CD4-positive, alpha-beta T cell treated with Interleukin-17A for 4 hours (primary cell): ENCODE measurements around the gene MED12L.
"Not testable (repeated sequence)": the region's sequence is repeated elsewhere in the genome, so short reads cannot be mapped to it uniquely, and the experiment has no call there.

Source experiments
- DNase-seq: peaks from one replicate; pipeline ENCODE4 v3.0.0-alpha.2; 2020; ENCODE audit warnings: mixed read lengths

Gene MED12L

GRCh38 chr3:151391720-151392119 lies 306.3 kb downstream of the MED12L start:
- no peak for DNase-seq

- DNase-seq, result not testable (repeated sequence)
These were observed 306.7 kb downstream of the MED12L start for GRCh38 chr3:151392191-151392590.

GRCh38 chr3:151393146-151393830 lies 307.8 kb downstream of the MED12L start:
- no peak for DNase-seq

- no peak for DNase-seq
These were observed 308.5 kb downstream of the MED12L start for GRCh38 chr3:151393941-151394340.

- no peak for DNase-seq
These were observed 309.1 kb downstream of the MED12L start for GRCh38 chr3:151394611-151395010.

GRCh38 chr3:151395806-151396205 lies 310.3 kb downstream of the MED12L start:
- DNase-seq, result no peak

GRCh38 chr3:151398895-151399294 lies 313.4 kb downstream of the MED12L start:
- no peak for DNase-seq

- no peak for DNase-seq
These were observed 314.9 kb downstream of the MED12L start for GRCh38 chr3:151400341-151400740.

GRCh38 chr3:151402349-151402748 lies 316.9 kb downstream of the MED12L start:
- no peak for DNase-seq

- DNase-seq, result no peak
These were observed 317.8 kb downstream of the MED12L start for GRCh38 chr3:151403246-151403645.

GRCh38 chr3:151404316-151404715 lies 318.9 kb downstream of the MED12L start:
- no peak for DNase-seq

GRCh38 chr3:151407928-151408327 lies 322.5 kb downstream of the MED12L start:
- DNase-seq, result no peak

GRCh38 chr3:151410891-151411559 lies 325.6 kb downstream of the MED12L start:
- DNase-seq, result no peak

- DNase-seq, result no peak
These were observed 327.5 kb downstream of the MED12L start for GRCh38 chr3:151412989-151413388.

GRCh38 chr3:151415289-151415688 lies 329.8 kb downstream of the MED12L start:
- no peak for DNase-seq

GRCh38 chr3:151419806-151420205 lies 334.3 kb downstream of the MED12L start:
- no peak for DNase-seq

- DNase-seq, result no peak
These were observed 336.5 kb downstream of the MED12L start for GRCh38 chr3:151421938-151422337.

- no peak for DNase-seq
These were observed 337.6 kb downstream of the MED12L start for GRCh38 chr3:151423091-151423490.

GRCh38 chr3:151425627-151426340 lies 340.3 kb downstream of the MED12L start:
- DNase-seq, result no peak

GRCh38 chr3:151426341-151426657 lies 340.8 kb downstream of the MED12L start:
- DNase-seq, result no peak

GRCh38 chr3:151428386-151428785 lies 342.9 kb downstream of the MED12L start:
- no peak for DNase-seq

GRCh38 chr3:151430821-151431484 lies 345.5 kb downstream of the MED12L start:
- no peak for DNase-seq

GRCh38 chr3:151431940-151432339 lies 346.5 kb downstream of the MED12L start:
- DNase-seq, result no peak
